ENCODE results near the gene GOPC. TPM values are rescaled to one million over a fixed set of nuclear protein-coding genes. Genes with fewer than 3 reads are reported as not detected.

The GOPC gene
- total and polyA plus RNA-seq, 2 of the 13 experiments (the other 11 are each of a cell fraction or from before 2014, with no cell fraction given), result 20.9 to 41.5 TPM

- Histone ChIP-seq H3K9me3 (ENCODE audit: low read length) (no peaks in the 10 kb centered on the region), H3K27me3 (ENCODE audit: control insufficient read depth in 1 of 2, insufficient read depth in 2 of 2, low read length in 2 of 2) (no peaks in the 10 kb centered on the region), H3K9ac (ENCODE audit: insufficient read depth, low read depth, low read length) (no peak overlapping the region), H3K4me1 (ENCODE audit: insufficient read depth, low read length) (peaks cover 31% of the 10 kb centered on the region), H3K36me3 (replicated peaks in 1 of 2; ENCODE audit: control insufficient read depth in 1 of 2, insufficient read depth in 2 of 2, low read length in 2 of 2) (peaks cover 25 to 71% of the 10 kb centered on the region in 2 experiments), H2AFZ (ENCODE audit: low read length) (no peak overlapping the region), H3K27ac (ENCODE audit: extremely low read length, insufficient read depth, low read length) (peak overlapping the region; percentile 14), H3K4me2 (ENCODE audit: low read depth, low read length) (no peak overlapping the region), H3K4me3 (replicated peaks in 1 of 3; ENCODE audit: insufficient read depth in 1 of 3, low read depth in 2 of 3, low read length in 3 of 3) (no peak overlapping the region), H4K20me1 (ENCODE audit: insufficient read depth, low read length) (no peaks in the 10 kb centered on the region), H3K79me2 (ENCODE audit: insufficient read depth, low read length) (no peaks in the 10 kb centered on the region)
- TF ChIP-seq NR2C2 (CRISPR knock-in tag; IDR thresholded peaks at IDR 0.05; ENCODE audit: borderline replicate concordance) (no peak), ZFAT (CRISPR knock-in tag; conservative IDR thresholded peaks at IDR 0.05) (no peak), HNRNPK (IDR thresholded peaks at IDR 0.05; ENCODE audit: low read depth, low read length, poor library complexity, severe bottlenecking) (no peak), KLF6 (CRISPR knock-in tag; IDR thresholded peaks at IDR 0.05) (no peak), ZNF292 (CRISPR knock-in tag; IDR thresholded peaks at IDR 0.05; ENCODE audit: borderline replicate concordance, low read depth) (no peak), POGK (CRISPR knock-in tag; conservative IDR thresholded peaks at IDR 0.05) (no peak), ZBTB43 (CRISPR knock-in tag; conservative IDR thresholded peaks at IDR 0.05) (no peak), STAT5B (CRISPR knock-in tag; IDR thresholded peaks at IDR 0.05) (no peak), REL (CRISPR knock-in tag; conservative IDR thresholded peaks at IDR 0.05) (no peak), ZNF615 (CRISPR knock-in tag; IDR thresholded peaks at IDR 0.05; ENCODE audit: borderline replicate concordance) (no peak), FOXK1 (CRISPR knock-in tag; IDR thresholded peaks at IDR 0.05; ENCODE audit: borderline replicate concordance, low read depth) (no peak), JUN (CRISPR knock-in tag; IDR thresholded peaks at IDR 0.05) (no peak), ZGPAT (CRISPR knock-in tag; IDR thresholded peaks at IDR 0.05) (no peak), PLSCR1 (CRISPR knock-in tag; IDR thresholded peaks at IDR 0.05; ENCODE audit: borderline replicate concordance) (no peak), ZFX (CRISPR knock-in tag; IDR thresholded peaks at IDR 0.05; ENCODE audit: low read depth) (no peak), HOXD1 (CRISPR knock-in tag; IDR thresholded peaks at IDR 0.05) (no peak), KDM4B (CRISPR knock-in tag; IDR thresholded peaks at IDR 0.05) (no peak), TBP (CRISPR knock-in tag; IDR thresholded peaks at IDR 0.05) (no peak)
- in situ Hi-C loops (cut with HindIII; ENCODE audit: extremely low pct_ligation_motif_present, low pct_unique_long_range_greater_than_20kb) (loop anchor here (5.0 kb wide), 1 partner anchor 62 kb away; the partner anchor contains the start of gene DCBLD1), intact Hi-C loops (cut with micrococcal nuclease; ENCODE audit: unreplicated experiment) (loop anchor here (2.0 kb wide), 1 partner anchor 30 kb away; no protein-coding TSS in a partner anchor)
- ChIA-PET POLR2A (interaction anchor here (0.9 to 1.0 kb wide), 3 partner anchors 61 to 66 kb away, joined by 3 to 6 read pairs (median 4); no protein-coding TSS in a partner anchor), CTCF (ENCODE audit: low intra/inter-chr PET ratio, low total read pairs) (no interaction called here)
- 77% methylated on average over 3 of the region's 3 CpGs for WGBS (ENCODE audit: low lambda C conversion rate)
- no TSS peak for BruUV-seq (replicated peaks)
- FAIRE-seq, result no peak
- no peak for DNase-seq (ENCODE audit: low spot score)
- ATAC-seq, result no peak
These were observed 57.6 kb downstream of the GOPC start for GRCh38 chr6:117544716-117545115.
